Smooth muscle cell (in vitro differentiated cells): ENCODE results near the gene STYXL2. TPM values are rescaled to one million over a fixed set of nuclear protein-coding genes. Genes with fewer than 3 reads are reported as not detected.

ENCODE experiments used
- DNase-seq: peaks from one replicate; lab custom pipeline; 2025; ENCODE audit not compliant: unreplicated experiment; lab: John Stamatoyannopoulos, UW
- H2AFZ ChIP-seq: fragments of 200-600 bp; sonication (generic); 2 replicates; pipeline ENCODE4 v1.6.0; 2016; ENCODE audit warnings: antibody characterized with exemption, low read depth, mild to moderate bottlenecking
- H3F3A ChIP-seq: fragments of 200-600 bp; sonication (generic); 2 replicates; pipeline ENCODE4 v1.6.0; 2017; ENCODE audit warnings: antibody characterized with exemption, low read depth
- H3K27ac ChIP-seq: fragments of 200-600 bp; sonication (generic); 2 replicates; pipeline ENCODE4 v1.5.1; 2016; ENCODE audit warnings: low read depth, mild to moderate bottlenecking
- H3K27me3 ChIP-seq: fragments of 200-600 bp; sonication (generic); 2 replicates; pipeline ENCODE4 v1.6.1; 2016; ENCODE audit warnings: low read depth, mild to moderate bottlenecking
- H3K36me3 ChIP-seq: fragments of 200-600 bp; sonication (generic); 2 replicates; pipeline ENCODE4 v1.5.1; 2016; ENCODE audit warnings: low read depth
- H3K4me1 ChIP-seq: fragments of 200-600 bp; sonication (generic); 2 replicates; pipeline ENCODE4 v1.5.1; 2016; ENCODE audit warnings: low read depth
- H3K4me2 ChIP-seq: fragments of 200-600 bp; sonication (generic); 2 replicates; pipeline ENCODE4 v1.6.0; 2016; ENCODE audit warnings: mild to moderate bottlenecking
- H3K4me3 ChIP-seq: fragments of 200-600 bp; sonication (generic); 2 replicates; pipeline ENCODE4 v1.5.1; 2016; ENCODE audit warnings: mild to moderate bottlenecking
- H3K79me2 ChIP-seq: fragments of 200-600 bp; sonication (generic); 2 replicates; pipeline ENCODE4 v1.6.0; 2016; ENCODE audit warnings: low read depth, mild to moderate bottlenecking
- H3K9ac ChIP-seq: fragments of 200-600 bp; sonication (generic); 2 replicates; pipeline ENCODE4 v1.6.0; 2016; ENCODE audit warnings: low read depth
- H3K9me3 ChIP-seq: fragments of 200-600 bp; sonication (generic); replicated peaks from 2 replicates; pipeline ENCODE4 v1.5.1; 2016; ENCODE audit warnings: low read depth
- H4K20me1 ChIP-seq: fragments of 200-600 bp; sonication (generic); 2 replicates; pipeline ENCODE4 v1.6.0; 2016; ENCODE audit warnings: low read depth
- WGBS: methylation state at CpG from one replicate; pipeline ENCODE4 v1.1.7; 2016; ENCODE audit warnings: low lambda C conversion rate; 5-methylcytosine and 5-hydroxymethylcytosine counted together
- polyA plus RNA-seq: library from polyadenylated mRNA; unstranded; fragments of >200 nt; fragmentation: Nextera tagmentation; extraction: Ambion mirVana; gene quantifications from 2 replicates; pipeline ENCODE4 v1.2.1, GENCODE V29; 2016
- total RNA-seq: library from RNA; depleted of rRNA; stranded (reverse); fragments of >200 nt; gene quantifications from 2 replicates; pipeline ENCODE4 v1.2.3, GENCODE V29; 2014
- TF ChIP-seq, protein P1 (sequence below): fragments of 200-600 bp; sonication (generic); IDR thresholded peaks from 2 replicates; pipeline ENCODE4 v1.5.1; 2017; ENCODE audit warnings: borderline replicate concordance, mild to moderate bottlenecking, antibody characterized with exemption; ENCODE audit not compliant: insufficient read depth, poor library complexity, severe bottlenecking

The STYXL2 gene
- total and polyA plus RNA-seq, 2 experiments from 2014 or later, result 0.13 to 0.74 TPM

DNA sequence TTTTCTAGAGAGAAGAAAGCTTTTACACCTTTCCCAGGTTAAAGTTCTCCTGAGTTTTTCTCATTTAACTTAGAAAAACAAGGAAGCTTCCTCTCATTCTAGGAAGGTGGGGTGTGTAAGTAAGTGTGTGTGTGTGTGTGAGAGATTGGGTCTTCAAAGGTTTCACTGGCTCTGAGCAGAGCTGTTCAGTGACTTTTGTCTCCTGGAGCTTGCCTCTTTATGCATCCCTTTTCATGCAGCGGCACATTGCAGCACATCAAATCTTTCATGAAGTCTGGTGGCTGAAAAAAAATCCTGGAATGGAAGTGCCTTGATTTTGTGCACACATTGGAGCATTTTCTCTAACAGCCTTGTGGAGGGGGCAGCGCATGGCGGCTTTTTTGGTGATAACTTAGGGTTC is 7.1 kb upstream of the STYXL2 start:
- Histone ChIP-seq H3K79me2 (no peaks in the 10 kb centered on the region), H3K36me3 (no peaks in the 10 kb centered on the region), H3K4me3 (no peak overlapping the region), H3K27ac (no peak overlapping the region), H3K9me3 (no peaks in the 10 kb centered on the region), H3K9ac (no peak overlapping the region), H2AFZ (no peak overlapping the region), H3K4me2 (no peak overlapping the region), H3F3A (no peaks in the 10 kb centered on the region), H4K20me1 (no peaks in the 10 kb centered on the region), H3K4me1 (no peaks in the 10 kb centered on the region), H3K27me3 (no peaks in the 10 kb centered on the region)
- WGBS, result 58% methylated on average over 3 of the region's 3 CpGs
- DNase-seq, result no peak
- TF ChIP-seq, protein P1, sequence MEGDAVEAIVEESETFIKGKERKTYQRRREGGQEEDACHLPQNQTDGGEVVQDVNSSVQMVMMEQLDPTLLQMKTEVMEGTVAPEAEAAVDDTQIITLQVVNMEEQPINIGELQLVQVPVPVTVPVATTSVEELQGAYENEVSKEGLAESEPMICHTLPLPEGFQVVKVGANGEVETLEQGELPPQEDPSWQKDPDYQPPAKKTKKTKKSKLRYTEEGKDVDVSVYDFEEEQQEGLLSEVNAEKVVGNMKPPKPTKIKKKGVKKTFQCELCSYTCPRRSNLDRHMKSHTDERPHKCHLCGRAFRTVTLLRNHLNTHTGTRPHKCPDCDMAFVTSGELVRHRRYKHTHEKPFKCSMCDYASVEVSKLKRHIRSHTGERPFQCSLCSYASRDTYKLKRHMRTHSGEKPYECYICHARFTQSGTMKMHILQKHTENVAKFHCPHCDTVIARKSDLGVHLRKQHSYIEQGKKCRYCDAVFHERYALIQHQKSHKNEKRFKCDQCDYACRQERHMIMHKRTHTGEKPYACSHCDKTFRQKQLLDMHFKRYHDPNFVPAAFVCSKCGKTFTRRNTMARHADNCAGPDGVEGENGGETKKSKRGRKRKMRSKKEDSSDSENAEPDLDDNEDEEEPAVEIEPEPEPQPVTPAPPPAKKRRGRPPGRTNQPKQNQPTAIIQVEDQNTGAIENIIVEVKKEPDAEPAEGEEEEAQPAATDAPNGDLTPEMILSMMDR, result no peak

DNA sequence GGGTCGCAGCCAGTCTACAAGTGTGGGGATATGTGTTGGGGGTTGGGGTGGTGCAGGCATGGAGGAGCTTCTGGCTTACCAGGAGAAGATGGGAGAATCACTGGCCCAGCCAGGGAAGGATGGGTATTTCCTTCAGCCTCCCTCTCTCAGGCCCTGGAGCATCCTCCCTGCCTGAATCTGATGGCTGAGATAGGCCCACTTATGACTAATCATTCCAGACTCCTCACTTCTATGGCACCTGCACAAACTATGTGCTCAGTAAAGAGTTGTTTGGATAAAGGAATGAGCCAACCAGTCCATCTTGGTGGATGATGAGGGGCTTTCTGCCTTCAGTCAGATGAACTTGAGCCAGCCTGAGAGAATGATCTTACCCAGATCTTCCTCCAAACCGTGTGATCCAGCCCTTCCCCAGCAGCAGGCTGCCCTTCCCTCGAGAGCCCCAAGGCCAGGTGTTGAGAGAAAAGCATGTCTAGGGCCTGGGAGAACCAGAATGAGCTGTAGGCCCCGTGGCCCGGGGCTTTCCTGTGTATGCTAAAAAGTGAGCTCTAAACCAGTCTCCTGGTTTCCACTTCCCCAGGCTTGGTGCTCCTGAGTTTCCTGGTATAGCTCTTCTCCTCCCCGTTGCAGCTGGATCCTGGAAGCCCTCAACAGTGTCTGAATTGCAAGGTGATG is 5.0 kb upstream of the STYXL2 start:
- H3K79me2 ChIP-seq, result no peaks in the 10 kb centered on the region
- no peaks in the 10 kb centered on the region for H3K36me3 ChIP-seq
- no peak overlapping the region for H2AFZ ChIP-seq
- no peaks in the 10 kb centered on the region for H3F3A ChIP-seq
- TF ChIP-seq, protein P1, result no peak
- peaks cover 4% of the 10 kb centered on the region for H3K4me1 ChIP-seq
- DNase-seq, result no peak
- H3K4me3 ChIP-seq, result no peak overlapping the region
- H3K27ac ChIP-seq, result no peak overlapping the region
- no peak overlapping the region for H3K4me2 ChIP-seq
- no peaks in the 10 kb centered on the region for H3K9me3 ChIP-seq
- 66% methylated on average over 6 of the region's 6 CpGs for WGBS
- H3K27me3 ChIP-seq, result no peaks in the 10 kb centered on the region
- no peak overlapping the region for H3K9ac ChIP-seq
- no peaks in the 10 kb centered on the region for H4K20me1 ChIP-seq

DNA sequence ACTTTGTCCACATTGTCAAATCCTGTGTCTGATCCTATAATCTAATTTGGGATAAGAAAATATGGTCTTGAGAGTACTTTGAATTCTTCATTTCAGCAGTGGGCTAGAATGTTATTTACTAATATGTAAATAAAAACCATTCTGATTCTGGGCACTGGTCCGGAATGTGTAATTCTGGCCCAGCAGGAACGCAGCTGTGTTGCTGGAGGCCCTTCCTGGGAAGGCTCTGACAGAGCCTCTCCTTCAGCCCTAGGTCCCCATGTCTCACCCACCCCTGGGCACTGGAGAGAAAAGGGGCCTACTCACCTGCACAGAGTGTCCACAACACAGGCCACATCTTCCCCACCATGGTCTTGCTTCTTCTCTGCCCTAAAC is 3.9 kb upstream of the STYXL2 start:
- H3F3A ChIP-seq, result no peaks in the 10 kb centered on the region
- H3K79me2 ChIP-seq, result no peaks in the 10 kb centered on the region
- no peak for DNase-seq
- no peaks in the 10 kb centered on the region for H3K36me3 ChIP-seq
- no peak overlapping the region for H3K4me3 ChIP-seq
- no peak overlapping the region for H2AFZ ChIP-seq
- H3K4me2 ChIP-seq, result no peak overlapping the region
- no peaks in the 10 kb centered on the region for H3K27me3 ChIP-seq
- H3K9ac ChIP-seq, result no peak overlapping the region
- H3K9me3 ChIP-seq, result no peaks in the 10 kb centered on the region
- TF ChIP-seq, protein P1, result no peak
- H3K4me1 ChIP-seq, result peaks cover 7% of the 10 kb centered on the region
- no peak overlapping the region for H3K27ac ChIP-seq
- 93% methylated on average over 2 of the region's 2 CpGs for WGBS
- H4K20me1 ChIP-seq, result no peaks in the 10 kb centered on the region

DNA sequence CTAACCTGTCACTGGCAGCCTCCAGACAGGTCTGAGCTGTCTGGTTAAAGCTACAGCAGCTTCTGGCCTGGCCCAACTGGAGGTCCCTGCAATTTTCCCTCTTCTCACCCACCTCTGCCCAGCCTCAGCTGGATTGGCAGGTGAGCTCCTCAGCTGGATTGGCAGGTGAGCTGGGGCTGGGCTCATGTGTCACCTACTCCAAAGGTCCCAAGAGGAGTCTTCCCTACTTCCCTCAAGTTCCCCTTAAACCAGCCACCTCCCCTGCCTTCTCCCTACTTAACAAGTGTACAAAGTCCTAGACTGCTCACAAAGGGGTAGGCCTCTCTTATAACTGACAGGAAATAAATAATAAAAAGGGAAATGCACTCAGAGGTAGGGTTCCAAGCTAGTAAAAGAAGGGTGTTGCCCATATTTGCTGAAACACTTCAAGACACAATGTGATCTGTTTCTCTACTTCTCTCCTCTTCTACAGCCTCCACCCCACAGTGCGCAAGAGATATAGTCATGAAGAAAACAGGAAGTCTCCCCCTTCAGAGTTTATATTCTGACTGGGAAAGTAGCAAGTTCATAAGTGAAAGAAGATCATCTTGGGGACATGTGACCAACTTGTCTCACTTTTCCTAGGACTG is 3.4 kb upstream of the STYXL2 start, which contains the start of gene GPA33:
Gene GPA33 (minus strand): TSS at position 64 of the 629 bp plus-strand sequence. CDS start 90 bp downstream, outside the sequence.
- no peak for DNase-seq
- Histone ChIP-seq H3K4me1 (peaks cover 7% of the 10 kb centered on the region), H3K9me3 (no peaks in the 10 kb centered on the region), H3K4me2 (no peak within 1 kb of the TSS), H3K27ac (no peak within 1 kb of the TSS), H3K79me2 (no peaks in the 10 kb centered on the region), H2AFZ (no peak within 1 kb of the TSS), H3K36me3 (no peaks in the 10 kb centered on the region), H3K27me3 (no peaks in the 10 kb centered on the region), H4K20me1 (no peaks in the 10 kb centered on the region), H3F3A (no peaks in the 10 kb centered on the region), H3K9ac (no peak within 1 kb of the TSS), H3K4me3 (no peak within 1 kb of the TSS)
- TF ChIP-seq, protein P1, result no peak
- 95% methylated on average over 1 of the region's 1 CpG for WGBS
